ENCODE data around the gene ALDH1L2. TPM values are rescaled to one million over a fixed set of nuclear protein-coding genes. Genes with fewer than 3 reads are reported as not detected.

ALDH1L2 gene
- total RNA-seq, 1 experiment from 2014 or later = 2.2 TPM

- CTCF ChIA-PET = no interaction called here
- no TSS peak for BruUV-seq (replicated peaks)
- peaks cover 34% of the 10 kb centered on the region for H3K36me3 ChIP-seq (ENCODE audit: low read depth)
These were observed 92.6 kb downstream of the ALDH1L2 start for GRCh38 chr12:104991565-104992128.

GRCh38 chr12:104990950-104991349 is 93.3 kb downstream of the ALDH1L2 start:
- no peaks in the 10 kb centered on the region for H3K9me3 ChIP-seq (ENCODE audit: insufficient read depth, low read depth)
- no peaks in the 10 kb centered on the region; the same call in 1 of the 2 replicates for H4K20me1 ChIP-seq (ENCODE audit: insufficient read depth)
- H3K4me3 ChIP-seq = no peak overlapping the region
- peaks cover 32% of the 10 kb centered on the region for H3K36me3 ChIP-seq (ENCODE audit: low read depth)
- intact Hi-C loops (cut with micrococcal nuclease; ENCODE audit: unreplicated experiment) = no loop called here
- POLR2A ChIA-PET (ENCODE audit: unreplicated experiment) = no interaction called here
- peaks cover 28% of the 10 kb centered on the region for H3K79me2 ChIP-seq (ENCODE audit: low read depth)
- no peak for DNase-seq
- H3K9me2 ChIP-seq (ENCODE audit: insufficient read depth) = no peaks in the 10 kb centered on the region
- BruUV-seq (replicated peaks) = no TSS peak
- no peak overlapping the region for H3K27ac ChIP-seq
- no peaks in the 10 kb centered on the region for H3K27me3 ChIP-seq (ENCODE audit: insufficient read depth, low read depth)
- H3K4me1 ChIP-seq (replicated peaks; ENCODE audit: insufficient read depth) = peaks cover 14% of the 10 kb centered on the region
- no peaks in the 10 kb centered on the region for H3F3A ChIP-seq (ENCODE audit: insufficient read depth, low read depth)
- no peak for TF ChIP-seq CTCF (conservative IDR thresholded peaks at IDR 0.05)
- TF ChIP-seq EZH2 (IDR thresholded peaks at IDR 0.05; ENCODE audit: low read depth) = no peak
- no peak overlapping the region for H2AFZ ChIP-seq
- CTCF ChIA-PET = no interaction called here
- no peak overlapping the region for H3K4me2 ChIP-seq

More at GRCh38 chr12:104991565-104992128, 92.6 kb downstream of the ALDH1L2 start:
- Histone ChIP-seq H3K4me2 (no peak overlapping the region), H3K4me1 (replicated peaks; ENCODE audit: insufficient read depth) (peaks cover 14% of the 10 kb centered on the region), H4K20me1 (ENCODE audit: insufficient read depth) (no peaks in the 10 kb centered on the region; the same call in 1 of the 2 replicates), H3K79me2 (ENCODE audit: low read depth) (peaks cover 26% of the 10 kb centered on the region), H2AFZ (no peak overlapping the region), H3K9me2 (ENCODE audit: insufficient read depth) (no peaks in the 10 kb centered on the region), H3K27ac (no peak overlapping the region), H3K4me3 (no peak overlapping the region), H3K9me3 (ENCODE audit: insufficient read depth, low read depth) (no peaks in the 10 kb centered on the region), H3K27me3 (ENCODE audit: insufficient read depth, low read depth) (no peaks in the 10 kb centered on the region), H3F3A (ENCODE audit: insufficient read depth, low read depth) (no peaks in the 10 kb centered on the region)
- POLR2A ChIA-PET (ENCODE audit: unreplicated experiment) = interaction anchor here (0.7 kb wide), 1 partner anchor 129 kb away, joined by 15 read pairs; no protein-coding TSS in a partner anchor
- no peak for TF ChIP-seq EZH2 (IDR thresholded peaks at IDR 0.05; ENCODE audit: low read depth)
- no peak for TF ChIP-seq CTCF (conservative IDR thresholded peaks at IDR 0.05)
- intact Hi-C loops (cut with micrococcal nuclease; ENCODE audit: unreplicated experiment) = no loop called here
- no peak for DNase-seq

- intact Hi-C loops (cut with micrococcal nuclease; ENCODE audit: unreplicated experiment) = loop anchor here (1.0 kb wide), 1 partner anchor 27 kb away; no protein-coding TSS in a partner anchor
- peak within 1 kb of the TSS; percentile 93 for H3K4me2 ChIP-seq
- H3K27me3 ChIP-seq (ENCODE audit: insufficient read depth, low read depth) = no peaks in the 10 kb centered on the region
- H3K9me3 ChIP-seq (ENCODE audit: insufficient read depth, low read depth) = no peaks in the 10 kb centered on the region
- no TSS peak for BruUV-seq (replicated peaks)
- H3F3A ChIP-seq (ENCODE audit: insufficient read depth, low read depth) = no peaks in the 10 kb centered on the region
- no peaks in the 10 kb centered on the region for H3K9me2 ChIP-seq (ENCODE audit: insufficient read depth)
- DNase-seq = peak; percentile 68 to 91
- H3K36me3 ChIP-seq (ENCODE audit: low read depth) = peaks cover 12% of the 10 kb centered on the region
- H2AFZ ChIP-seq = peak within 1 kb of the TSS; percentile 79
- H3K27ac ChIP-seq = no peak within 1 kb of the TSS
- peaks cover 28% of the 10 kb centered on the region for H3K79me2 ChIP-seq (ENCODE audit: low read depth)
- ChIA-PET CTCF (no interaction called here), POLR2A (ENCODE audit: unreplicated experiment) (interaction anchor here (0.6 kb wide), 1 partner anchor 250 kb away, joined by 5 read pairs; no protein-coding TSS in a partner anchor)
- H3K4me1 ChIP-seq (replicated peaks; ENCODE audit: insufficient read depth) = peaks cover 22% of the 10 kb centered on the region
- TF ChIP-seq EZH2 (IDR thresholded peaks at IDR 0.05; ENCODE audit: low read depth) = no peak
- no peak for TF ChIP-seq CTCF (conservative IDR thresholded peaks at IDR 0.05)
- peak within 1 kb of the TSS; percentile 74 for H3K4me3 ChIP-seq
- H4K20me1 ChIP-seq (ENCODE audit: insufficient read depth) = no peaks in the 10 kb centered on the region
These were observed 98.0 kb downstream of the ALDH1L2 start, which contains the start of gene NOPCHAP1 for GRCh38 chr12:104986022-104986941. NOPCHAP1 (plus strand) TSS chr12:104986316; CDS start chr12:104986353, 37 bp downstream.
